ENCODE data around the gene TM4SF20. TPM values are rescaled to one million over a fixed set of nuclear protein-coding genes. Genes with fewer than 3 reads are reported as not detected.

The TM4SF20 gene
- polyA plus RNA-seq, 1 of the 3 experiments (the other 2 are of a cell fraction) = 0.03 TPM

DNA sequence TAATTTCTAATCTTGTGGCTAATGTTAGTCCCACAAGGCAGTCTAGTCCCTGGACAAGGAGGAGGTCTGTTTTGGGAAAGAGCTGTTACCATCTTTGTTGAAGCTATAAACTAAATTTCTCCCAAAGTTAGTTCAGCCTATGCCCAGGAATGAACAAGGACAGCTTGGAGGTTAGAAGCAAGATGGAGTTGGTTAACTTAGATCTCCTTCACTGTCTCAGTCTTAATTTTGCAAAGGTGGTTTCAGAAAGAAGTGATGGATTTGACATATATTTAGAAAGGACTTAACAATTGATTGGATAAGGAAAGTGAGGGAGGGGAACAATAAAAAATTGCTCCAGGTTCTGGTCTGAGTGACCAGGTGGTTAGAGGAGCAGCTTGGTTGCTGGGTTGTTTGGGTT is 23.2 kb upstream of the TM4SF20 start:
- Histone ChIP-seq H3K36me3 (replicated peaks in 1 of 2; ENCODE audit: control insufficient read depth in 1 of 2, insufficient read depth in 2 of 2, low read length in 1 of 2) (no peaks in the 10 kb centered on the region), H3F3A (replicated peaks; ENCODE audit: insufficient read depth) (peaks cover 7% of the 10 kb centered on the region), H3K27me3 (ENCODE audit: insufficient read depth) (no peaks in the 10 kb centered on the region), H3K4me3 (ENCODE audit: low read depth in 2 of 2, low read length in 1 of 2) (no peak overlapping the region), H3K9me3 (no peaks in the 10 kb centered on the region), H3K79me2 (ENCODE audit: insufficient read depth) (no peaks in the 10 kb centered on the region), H4K20me1 (ENCODE audit: insufficient read depth) (no peaks in the 10 kb centered on the region), H3K4me1 (ENCODE audit: control insufficient read depth in 1 of 2, insufficient read depth in 2 of 2, low read depth in 1 of 2, low read length in 1 of 2) (peaks cover 5 to 11% of the 10 kb centered on the region in 2 experiments; a peak in 2 of 4 replicates), H2AFZ (ENCODE audit: low read depth) (no peak overlapping the region), H3K9ac (no peak overlapping the region), H3K9me2 (no peaks in the 10 kb centered on the region), H3K4me2 (no peak overlapping the region), H3K27ac (ENCODE audit: low read depth in 2 of 2, low read length in 1 of 2) (no peak overlapping the region)
- DNase-seq = no peak
- CTCF ChIA-PET = interaction anchor here (1.7 kb wide), 1 partner anchor 364 kb away, joined by 6 read pairs; no protein-coding TSS in a partner anchor
- POLR2A ChIA-PET = no interaction called here
- TF ChIP-seq, protein P1, sequence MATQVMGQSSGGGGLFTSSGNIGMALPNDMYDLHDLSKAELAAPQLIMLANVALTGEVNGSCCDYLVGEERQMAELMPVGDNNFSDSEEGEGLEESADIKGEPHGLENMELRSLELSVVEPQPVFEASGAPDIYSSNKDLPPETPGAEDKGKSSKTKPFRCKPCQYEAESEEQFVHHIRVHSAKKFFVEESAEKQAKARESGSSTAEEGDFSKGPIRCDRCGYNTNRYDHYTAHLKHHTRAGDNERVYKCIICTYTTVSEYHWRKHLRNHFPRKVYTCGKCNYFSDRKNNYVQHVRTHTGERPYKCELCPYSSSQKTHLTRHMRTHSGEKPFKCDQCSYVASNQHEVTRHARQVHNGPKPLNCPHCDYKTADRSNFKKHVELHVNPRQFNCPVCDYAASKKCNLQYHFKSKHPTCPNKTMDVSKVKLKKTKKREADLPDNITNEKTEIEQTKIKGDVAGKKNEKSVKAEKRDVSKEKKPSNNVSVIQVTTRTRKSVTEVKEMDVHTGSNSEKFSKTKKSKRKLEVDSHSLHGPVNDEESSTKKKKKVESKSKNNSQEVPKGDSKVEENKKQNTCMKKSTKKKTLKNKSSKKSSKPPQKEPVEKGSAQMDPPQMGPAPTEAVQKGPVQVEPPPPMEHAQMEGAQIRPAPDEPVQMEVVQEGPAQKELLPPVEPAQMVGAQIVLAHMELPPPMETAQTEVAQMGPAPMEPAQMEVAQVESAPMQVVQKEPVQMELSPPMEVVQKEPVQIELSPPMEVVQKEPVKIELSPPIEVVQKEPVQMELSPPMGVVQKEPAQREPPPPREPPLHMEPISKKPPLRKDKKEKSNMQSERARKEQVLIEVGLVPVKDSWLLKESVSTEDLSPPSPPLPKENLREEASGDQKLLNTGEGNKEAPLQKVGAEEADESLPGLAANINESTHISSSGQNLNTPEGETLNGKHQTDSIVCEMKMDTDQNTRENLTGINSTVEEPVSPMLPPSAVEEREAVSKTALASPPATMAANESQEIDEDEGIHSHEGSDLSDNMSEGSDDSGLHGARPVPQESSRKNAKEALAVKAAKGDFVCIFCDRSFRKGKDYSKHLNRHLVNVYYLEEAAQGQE (IDR thresholded peaks at IDR 0.05; ENCODE audit: low read depth, low read length) = no peak
- no peak for TF ChIP-seq NRF1 (IDR thresholded peaks at IDR 0.05; ENCODE audit: low read depth, low read length)
- TF ChIP-seq POLR2AphosphoS5 (IDR thresholded peaks at IDR 0.05; ENCODE audit: low read depth, low read length) = no peak
- no peak for TF ChIP-seq EP300 (IDR thresholded peaks at IDR 0.05; ENCODE audit: borderline replicate concordance in 1 of 2, low read depth in 1 of 2, low read length in 1 of 2)
- TF ChIP-seq MEF2A (IDR thresholded peaks at IDR 0.05; ENCODE audit: borderline replicate concordance, low read depth) = no peak
- TF ChIP-seq GABPA (IDR thresholded peaks at IDR 0.05; ENCODE audit: low read depth) = no peak
- TF ChIP-seq USF1 (IDR thresholded peaks at IDR 0.05; ENCODE audit: borderline replicate concordance, low read depth) = no peak
- no peak for TF ChIP-seq RAD21 (IDR thresholded peaks at IDR 0.05; ENCODE audit: low read length)
- no peak for TF ChIP-seq RCOR1 (IDR thresholded peaks at IDR 0.05; ENCODE audit: low read length)
- no peak for TF ChIP-seq SIN3A (IDR thresholded peaks at IDR 0.05; ENCODE audit: borderline replicate concordance, low read depth, low read length)
- TF ChIP-seq FOSL2 (IDR thresholded peaks at IDR 0.05; ENCODE audit: borderline replicate concordance, low read depth) = no peak
- no peak for TF ChIP-seq TEAD4 (IDR thresholded peaks at IDR 0.05; ENCODE audit: borderline replicate concordance, insufficient read depth)
- TF ChIP-seq SMC3 (IDR thresholded peaks at IDR 0.05; ENCODE audit: low read depth, low read length) = no peak
- TF ChIP-seq YY1 (IDR thresholded peaks at IDR 0.05; ENCODE audit: low read depth) = no peak
- TF ChIP-seq TAF1 (IDR thresholded peaks at IDR 0.05; ENCODE audit: borderline replicate concordance, low read depth, low read length) = no peak
- no peak for TF ChIP-seq CHD2 (IDR thresholded peaks at IDR 0.05; ENCODE audit: low read length, partially characterized antibody)
- TF ChIP-seq NFIC (IDR thresholded peaks at IDR 0.05; ENCODE audit: borderline replicate concordance) = no peak
- TF ChIP-seq MAX (IDR thresholded peaks at IDR 0.05; ENCODE audit: low read depth) = no peak
- TF ChIP-seq MXI1 (IDR thresholded peaks at IDR 0.05; ENCODE audit: low read depth, low read length) = no peak
